ENCODE measurements around the gene PAK5.

Gene PAK5

DNA sequence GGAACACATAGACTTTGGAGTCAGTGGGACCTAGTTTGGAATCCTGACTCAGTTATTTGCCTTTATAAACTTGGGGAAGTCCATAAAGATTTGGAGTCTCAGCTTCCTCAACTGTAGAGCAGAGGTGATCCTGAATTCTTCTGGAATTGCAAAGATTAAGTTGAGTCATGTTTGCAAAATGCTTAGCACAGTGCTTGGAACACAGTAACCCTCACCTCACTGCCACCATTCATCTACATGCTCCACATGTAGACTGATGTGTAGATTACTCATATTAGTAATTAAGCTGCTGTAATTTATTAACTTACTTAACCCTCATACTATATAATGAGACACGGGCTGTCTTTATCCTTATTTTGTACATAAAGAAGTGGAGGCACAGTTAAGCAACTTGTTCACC lies 263.0 kb downstream of the PAK5 start:
- DNase-seq (ENCODE audit: low spot score), result no peak

DNA sequence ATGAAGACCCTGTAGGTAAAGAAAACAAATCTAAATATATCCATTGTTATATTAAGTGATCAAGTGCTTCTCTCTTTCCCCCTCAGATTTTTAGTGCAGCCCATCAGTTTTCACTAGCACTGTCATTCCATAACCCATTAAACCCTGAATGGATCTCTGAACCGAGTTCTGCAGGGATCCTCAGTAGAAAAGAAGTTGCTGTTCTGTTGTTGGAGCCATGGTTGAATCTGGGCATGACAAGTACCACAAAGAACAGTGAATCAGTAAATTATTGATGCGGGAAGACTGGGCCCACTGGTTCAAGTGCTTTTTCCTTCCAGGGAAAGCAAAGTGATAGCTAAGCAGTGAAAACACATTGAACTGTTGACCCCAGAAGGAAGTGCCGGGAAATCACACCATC lies 264.1 kb downstream of the PAK5 start:
- DNase-seq (ENCODE audit: low spot score), result no peak

DNA sequence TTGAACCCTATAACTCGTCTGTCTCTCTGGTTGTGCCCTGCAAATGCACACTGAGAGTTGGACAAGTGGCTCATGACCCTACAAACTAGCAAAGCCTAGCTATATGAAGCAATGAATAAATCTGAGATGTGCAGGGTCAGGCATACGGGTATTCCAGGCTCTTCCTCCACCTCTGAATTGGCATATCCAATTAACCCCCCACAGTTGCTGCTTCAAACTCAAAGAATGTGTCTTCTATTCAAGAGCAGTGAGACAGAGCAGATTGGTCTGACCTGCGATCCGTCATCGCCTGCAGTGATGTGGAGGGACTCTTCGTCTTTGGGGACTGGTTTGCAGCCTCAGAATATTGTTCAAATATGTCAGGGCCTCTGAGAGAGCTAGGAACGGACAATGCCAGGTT lies 264.7 kb downstream of the PAK5 start:
- no peak for DNase-seq (ENCODE audit: low spot score)

DNA sequence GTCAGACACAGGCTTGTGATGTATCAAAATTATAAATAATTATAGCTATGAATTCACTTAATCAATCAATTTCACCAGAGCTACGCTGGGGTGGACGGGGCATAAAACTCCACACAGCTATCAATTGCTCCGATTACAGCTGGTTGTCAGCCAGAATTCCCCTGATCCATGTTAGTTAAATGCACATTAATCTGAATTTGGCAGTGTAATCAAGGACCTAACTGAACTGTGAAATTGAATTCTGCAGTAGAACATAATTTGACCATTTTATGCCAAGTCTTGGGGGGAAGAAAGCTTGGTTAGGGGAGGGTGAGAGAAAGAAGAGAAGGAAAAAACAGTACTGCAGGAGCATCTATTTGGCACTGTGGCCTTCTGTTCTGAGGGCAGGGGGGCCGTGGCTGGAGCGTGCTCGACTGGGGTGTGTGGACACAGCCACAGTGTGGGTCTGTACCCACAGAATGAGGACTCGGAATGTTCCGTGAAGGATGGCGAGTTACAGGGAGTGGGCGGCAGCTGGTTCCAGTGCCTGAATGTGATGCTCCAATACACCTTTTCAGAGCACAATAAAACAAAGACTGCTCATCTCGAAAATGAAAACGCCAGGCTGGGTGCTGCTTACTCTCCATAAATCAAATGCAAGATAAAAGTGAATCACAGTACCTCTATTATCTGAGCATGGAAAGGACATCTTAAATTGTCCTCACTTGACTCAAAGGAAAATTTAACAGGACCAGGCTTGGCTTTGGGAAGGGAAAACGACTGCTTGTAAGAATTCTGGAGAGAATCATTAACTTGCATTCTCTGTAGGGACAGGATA lies 265.3 kb downstream of the PAK5 start:
- DNase-seq (ENCODE audit: low spot score), result no peak

DNA sequence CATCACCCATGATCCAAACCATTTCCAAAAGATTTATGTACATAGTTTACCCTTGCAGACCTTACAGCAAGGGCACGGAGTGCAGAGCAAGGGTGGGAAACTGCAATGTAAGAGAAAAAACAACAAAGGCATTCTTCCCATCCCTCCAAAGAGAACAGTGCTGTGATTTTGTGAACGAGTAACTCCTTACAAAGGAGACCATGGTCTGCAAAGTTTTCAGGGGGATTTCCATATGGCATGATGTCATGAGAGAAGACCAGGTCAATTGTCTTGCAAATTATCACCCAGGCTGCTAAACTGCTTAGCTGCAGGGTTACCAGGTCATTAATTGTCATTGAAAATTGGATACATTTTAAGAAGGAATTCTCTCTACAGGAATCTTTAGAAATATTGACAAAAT lies 266.2 kb downstream of the PAK5 start:
- no peak for DNase-seq (ENCODE audit: low spot score)

DNA sequence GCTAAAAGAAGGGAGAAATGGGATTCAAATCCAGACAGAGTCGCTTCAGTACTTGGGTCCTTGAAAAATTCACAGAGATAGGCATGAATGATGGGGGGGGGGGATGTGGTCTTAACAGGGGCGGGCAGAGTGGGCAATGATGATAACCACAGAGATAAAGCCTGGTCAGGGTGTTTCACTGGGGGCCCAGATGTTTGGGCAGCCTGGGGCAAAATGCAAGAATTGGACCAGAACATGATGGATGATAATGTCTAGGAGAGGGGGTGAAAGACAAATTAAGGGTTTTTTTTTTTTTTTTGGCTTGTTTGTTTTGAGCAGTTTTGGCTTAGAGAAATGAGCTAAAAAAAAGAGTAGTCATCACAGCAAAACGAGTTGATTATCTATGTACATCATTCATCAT lies 267.1 kb downstream of the PAK5 start:
- no peak for DNase-seq (ENCODE audit: low spot score)

DNA sequence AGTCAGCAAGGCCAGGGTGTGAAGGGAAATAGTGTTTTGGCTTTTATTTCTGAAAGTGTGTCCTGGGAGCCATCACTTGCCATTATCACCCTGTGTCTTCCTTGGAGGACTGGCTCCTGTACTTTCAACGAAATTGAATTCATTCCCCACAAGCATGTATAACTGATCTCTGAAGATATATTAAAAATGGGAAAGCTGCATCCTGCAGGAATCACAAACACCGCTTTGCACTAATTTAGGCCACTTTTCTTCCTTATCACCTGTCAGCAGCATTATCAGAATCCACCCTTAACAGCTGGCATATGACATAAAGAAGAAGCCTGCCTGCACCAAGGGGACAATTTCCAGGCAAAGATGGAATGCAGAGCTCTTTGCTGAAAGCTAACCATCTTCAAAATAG lies 268.3 kb downstream of the PAK5 start:
- no peak for DNase-seq (ENCODE audit: low spot score)

DNA sequence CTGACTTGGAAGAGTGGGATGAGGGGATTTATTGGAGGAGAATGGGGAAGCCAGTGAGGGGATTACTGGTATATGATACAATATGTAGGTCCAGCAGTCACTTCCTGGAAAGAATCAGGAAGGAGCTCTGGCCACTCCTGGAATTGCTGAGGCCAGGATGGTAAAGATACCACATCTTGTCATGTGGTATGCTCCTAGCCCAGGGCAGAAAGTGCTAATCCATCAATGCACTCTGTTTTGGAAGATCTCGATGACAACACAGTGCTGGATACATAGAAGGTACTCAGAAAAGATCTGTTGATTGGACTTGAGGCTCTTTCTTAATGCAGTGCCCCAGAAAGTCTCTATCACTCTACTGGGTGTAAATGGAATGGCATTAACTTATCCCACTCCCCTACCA lies 271.9 kb downstream of the PAK5 start:
- DNase-seq (ENCODE audit: low spot score), result no peak

DNA sequence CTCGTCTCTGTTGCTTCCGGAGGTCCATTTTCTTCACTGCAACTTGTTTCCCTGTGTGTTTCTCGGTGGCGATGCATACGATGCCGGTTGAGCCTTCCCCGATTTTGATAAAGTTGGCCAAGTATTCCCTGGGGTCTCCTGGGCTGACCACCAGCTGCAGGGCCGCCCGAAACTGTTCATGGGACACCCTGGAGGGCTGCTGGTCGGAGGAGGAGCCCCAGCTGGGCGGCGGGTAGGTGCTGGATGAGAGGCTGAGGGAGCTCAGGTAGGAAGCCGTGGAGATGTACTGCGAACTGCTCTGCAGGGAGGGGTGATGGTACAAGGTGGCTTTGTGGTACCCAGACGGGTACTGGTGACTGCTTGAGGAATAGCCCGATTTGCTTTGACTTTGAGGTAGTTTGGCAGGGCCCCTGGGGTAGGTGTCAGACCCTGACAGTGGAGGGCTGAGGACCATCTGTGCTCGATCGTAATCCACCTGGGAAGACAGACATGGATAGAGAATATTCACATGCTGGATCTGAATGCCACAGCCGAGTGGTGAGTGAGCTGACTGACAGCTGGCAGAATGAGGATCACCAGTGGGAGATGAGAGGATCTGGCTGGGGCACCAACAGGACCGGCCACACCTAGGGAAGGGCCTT lies 272.8 kb downstream of the PAK5 start:
- DNase-seq (ENCODE audit: low spot score), result no peak

DNA sequence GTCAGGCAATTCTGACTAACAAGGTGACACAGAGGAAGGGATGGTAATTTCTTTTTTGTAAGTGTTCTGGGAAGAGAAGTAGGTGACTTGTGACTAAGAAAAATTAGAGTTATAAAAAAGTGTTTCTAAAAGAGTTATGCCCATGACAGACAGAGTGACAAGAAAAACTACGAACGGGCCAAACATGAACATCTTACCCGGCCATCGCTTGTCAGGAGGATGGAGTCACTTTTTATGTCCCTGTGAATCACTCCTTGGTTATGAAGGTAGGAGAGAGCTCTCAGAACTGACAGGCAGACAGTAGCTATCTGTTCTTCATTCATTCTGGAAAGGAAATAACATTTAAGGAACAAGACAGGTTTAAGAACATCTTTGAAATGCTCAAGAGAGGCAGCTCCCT lies 281.5 kb downstream of the PAK5 start:
- no peak for DNase-seq (ENCODE audit: low spot score)

DNA sequence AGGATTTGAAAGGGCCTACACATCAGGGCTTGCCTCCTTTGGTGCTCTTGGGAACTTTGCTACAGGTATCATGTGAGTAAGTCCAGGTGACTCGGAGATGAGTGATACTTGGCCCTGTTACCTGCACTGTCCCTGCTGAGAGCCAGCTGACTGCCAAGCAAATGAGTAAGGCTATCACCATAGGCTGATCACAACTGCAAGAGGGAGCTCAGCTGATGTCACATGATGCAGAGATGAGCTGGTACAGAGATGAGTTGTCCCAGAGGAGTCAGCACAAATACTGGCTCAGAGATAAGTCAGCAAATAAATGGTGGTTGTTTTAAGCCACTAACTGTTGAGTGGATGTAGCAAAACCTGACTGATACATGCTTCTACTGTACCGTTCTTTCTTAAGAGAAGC lies 283.1 kb downstream of the PAK5 start:
- no peak for DNase-seq (ENCODE audit: low spot score)

DNA sequence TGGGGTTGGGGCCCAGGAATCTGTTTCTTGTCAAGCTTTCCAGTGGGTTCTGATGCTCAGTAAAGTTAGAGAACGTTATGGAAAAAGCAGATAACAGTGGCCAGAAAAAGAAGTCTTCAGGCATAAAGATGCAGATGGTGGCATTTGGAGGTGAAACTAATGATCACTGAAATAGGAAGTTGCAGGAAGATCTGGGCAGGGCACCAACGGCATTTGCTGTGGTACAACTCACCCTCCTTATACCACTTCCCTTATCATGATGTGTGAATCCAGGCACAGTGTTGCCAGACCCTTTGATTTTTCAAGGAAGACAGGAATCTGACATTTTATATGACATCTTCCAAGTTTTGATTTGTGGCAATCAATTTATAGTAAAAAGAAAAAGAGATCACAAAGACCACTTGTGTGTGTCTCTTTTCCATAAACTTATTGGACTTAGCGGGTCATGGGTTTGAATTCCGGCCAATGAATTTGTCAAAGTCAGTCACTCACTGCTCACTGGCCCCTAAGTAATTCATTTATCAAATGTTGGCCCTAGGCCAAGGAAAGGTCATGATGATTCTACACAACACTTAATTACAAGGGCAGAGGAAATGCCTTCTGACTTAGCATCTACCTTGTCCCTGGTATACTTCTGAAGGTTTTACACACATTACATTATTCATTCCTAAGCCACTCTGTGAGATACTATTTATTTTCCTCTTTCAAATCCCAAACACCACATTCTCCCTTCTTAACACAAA lies 286.9 kb downstream of the PAK5 start:
- no peak for DNase-seq (ENCODE audit: low spot score)

DNA sequence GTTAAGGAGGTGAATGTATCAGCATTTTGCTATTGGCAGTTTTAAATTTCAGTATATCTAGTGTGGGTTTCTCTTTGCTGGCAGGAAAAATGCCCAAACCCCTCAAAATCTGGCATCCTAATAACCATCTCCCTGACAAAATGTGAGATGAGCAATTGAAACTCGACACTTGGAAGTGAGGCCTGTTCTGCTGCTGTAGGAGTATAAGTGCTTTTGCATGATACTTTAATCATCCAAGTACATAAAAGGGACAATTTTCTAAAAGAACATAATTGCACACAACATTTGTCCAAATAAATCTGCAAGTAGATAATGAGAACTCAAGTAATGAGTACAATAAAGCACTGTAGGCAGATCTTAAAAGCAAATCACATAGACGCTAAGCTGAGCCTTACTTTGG lies 288.0 kb downstream of the PAK5 start:
- no peak for DNase-seq (ENCODE audit: low spot score)

DNA sequence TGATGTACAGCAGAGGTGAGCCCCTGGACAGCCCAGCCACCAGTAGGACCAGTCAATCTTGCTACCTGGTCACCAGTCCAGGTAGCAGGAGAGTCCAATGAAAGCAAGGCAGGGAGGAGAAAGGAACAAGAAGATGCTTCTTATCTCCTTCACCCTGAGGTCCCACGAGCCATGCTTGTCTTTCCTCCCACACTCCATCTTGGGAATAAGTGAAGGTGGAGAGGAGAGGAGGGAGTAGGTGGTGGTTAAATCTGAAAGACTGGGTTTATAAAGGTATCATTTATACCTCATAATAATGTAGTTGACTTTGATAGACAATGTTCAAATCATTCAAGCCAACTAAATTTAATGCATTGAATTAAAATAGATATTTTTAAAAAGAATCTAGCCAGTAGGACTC lies 288.6 kb downstream of the PAK5 start:
- no peak for DNase-seq (ENCODE audit: low spot score)

DNA sequence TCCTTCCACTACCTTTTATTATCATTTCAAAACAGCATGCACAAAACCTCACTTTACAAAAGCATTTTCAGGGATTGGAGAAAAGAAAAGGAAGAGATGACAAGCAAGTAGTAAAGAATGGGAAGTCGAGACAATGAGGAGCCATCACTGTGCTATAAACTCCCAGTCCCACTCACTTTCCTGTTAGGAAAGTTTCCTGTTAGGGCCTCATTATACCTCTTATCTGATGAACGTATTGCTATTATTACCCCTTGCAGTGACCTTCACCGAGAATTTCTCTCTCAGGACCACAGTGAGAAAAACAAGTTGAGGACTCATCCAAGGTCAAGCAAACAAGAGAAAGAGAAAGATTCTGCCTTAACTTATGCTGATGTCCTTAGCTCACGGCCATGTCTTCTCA lies 295.7 kb downstream of the PAK5 start:
- no peak for DNase-seq (ENCODE audit: low spot score)

DNA sequence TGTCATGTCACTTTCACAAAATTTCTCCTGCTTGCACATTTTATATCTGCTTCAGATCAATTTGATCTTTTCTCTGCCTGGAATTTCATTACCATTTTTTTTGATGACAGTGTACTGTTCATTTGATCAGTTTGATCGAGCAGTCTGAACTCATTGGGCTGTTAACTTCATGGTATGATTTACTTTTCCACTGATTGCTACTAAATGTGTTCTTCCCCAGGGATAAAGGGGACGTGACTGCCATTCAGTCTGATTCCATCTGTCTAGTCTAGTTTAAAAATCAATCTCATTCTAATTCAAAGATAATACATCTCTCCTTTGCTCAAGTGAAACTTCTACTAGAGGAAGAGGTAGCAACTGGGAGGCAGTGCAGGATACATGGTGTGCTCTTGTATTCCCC lies 303.4 kb downstream of the PAK5 start:
- no peak for DNase-seq (ENCODE audit: low spot score)

DNA sequence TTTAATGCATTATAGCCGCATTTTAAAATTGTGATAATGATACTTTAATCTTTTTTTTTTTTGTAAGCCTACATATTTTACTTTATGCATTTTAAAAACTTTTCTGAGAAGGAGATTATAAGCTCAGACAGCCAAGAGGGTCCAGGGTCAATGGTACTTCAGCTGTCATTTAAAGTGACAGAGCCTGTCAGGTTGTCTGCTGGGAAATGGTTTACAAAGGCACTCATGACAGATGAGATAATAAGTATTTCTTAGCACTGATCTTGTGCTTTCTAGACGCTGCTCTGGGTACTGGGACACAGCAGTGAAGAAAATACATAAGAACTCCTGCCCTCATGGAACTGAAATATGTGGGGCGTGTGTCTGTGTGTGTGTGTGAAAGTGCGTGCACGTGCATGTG lies 304.9 kb downstream of the PAK5 start:
- DNase-seq (ENCODE audit: low spot score), result no peak

DNA sequence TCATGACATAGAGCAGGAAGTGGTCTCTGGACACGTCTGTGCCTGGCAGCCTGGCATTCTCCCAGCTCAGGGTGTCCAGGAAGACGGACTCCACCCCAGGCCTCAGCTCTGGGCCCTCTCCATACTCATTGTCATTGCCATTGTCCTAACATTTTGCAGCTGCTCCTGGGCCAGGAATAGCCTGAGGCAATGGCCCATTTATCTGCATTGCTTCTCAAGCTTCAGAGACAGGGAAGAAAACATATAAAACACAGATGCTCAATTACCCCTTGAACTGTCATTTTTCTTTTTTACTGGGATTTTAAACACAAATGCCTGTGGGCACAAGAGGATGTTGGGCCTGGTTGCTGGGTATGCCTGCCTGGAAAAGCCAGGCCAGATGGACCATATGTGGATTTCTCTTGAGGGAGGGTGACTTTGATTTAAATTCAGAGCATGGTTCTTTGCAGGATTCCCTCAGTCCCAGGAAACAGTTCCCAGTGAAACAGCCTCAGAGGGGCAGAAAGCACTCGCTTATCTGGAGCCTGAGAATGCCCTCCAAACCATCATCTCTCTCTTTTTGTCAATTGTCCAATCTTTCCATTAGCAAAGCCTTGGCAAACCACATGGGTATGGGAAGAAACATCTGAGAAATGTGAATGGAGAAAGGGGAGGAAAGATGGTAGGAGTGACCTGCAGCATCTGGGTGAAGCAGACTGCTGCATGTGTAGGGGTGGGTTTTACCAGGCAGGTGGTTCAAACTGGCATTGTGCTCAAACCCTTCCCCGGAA lies 306.6 kb downstream of the PAK5 start:
- no peak for DNase-seq (ENCODE audit: low spot score)

DNA sequence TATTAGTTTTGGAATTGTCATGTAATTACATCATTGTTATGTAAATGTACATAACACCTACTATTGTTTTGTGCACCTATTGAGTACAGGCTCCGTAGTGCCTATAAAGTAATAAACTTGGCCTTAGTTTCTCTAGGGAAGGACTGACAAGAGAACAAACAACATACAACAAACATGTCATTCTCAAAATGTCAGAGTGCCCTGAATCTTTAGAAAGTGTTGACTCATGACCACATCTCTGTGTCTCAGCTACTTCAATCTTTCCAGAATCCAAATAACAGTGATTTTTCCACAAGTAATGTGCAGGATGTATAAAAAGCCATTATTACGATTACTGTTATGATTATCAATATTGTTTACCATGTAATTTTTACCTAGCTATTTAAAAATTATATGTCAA lies 307.3 kb downstream of the PAK5 start:
- DNase-seq (ENCODE audit: low spot score), result no peak

DNA sequence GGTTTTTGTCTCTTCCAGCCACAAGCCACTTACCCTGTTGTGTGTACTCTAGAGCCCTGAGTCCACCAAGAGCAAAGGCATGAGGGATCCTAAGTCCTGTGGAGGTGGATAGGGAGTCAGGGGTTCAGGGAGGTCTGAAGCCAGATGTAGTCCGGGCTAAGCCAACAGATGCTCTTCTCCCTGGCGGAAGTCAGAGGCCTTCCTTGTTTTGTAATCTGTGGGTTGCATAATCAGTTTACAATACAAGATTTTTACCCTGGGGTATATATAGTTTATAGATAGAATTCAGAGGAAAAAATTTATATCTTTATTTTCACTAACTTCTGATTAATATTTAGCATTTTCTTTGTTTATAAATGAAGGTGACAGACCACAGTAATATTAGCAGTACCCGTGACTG lies 315.2 kb downstream of the PAK5 start:
- DNase-seq (ENCODE audit: low spot score), result no peak

DNA sequence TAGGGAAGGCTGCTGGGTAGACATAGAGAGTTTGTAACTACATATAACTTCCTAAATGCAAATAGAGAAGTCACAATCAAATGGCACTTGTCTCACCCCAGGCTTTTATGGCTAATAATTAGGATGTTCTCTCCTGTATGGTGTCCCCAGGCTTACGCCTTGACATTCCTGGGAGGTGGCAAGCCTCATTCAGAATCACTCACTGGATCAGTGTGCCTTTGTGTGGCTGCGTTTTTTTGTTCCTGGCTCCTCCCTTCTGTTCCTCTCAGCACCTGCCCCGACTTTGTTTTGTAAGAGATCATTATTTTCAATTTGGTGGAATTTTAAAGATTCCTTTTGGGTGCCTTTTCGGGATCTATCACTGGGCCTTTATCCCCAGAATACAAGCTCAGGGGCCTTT lies 318.8 kb downstream of the PAK5 start:
- no peak for DNase-seq (ENCODE audit: low spot score)

DNA sequence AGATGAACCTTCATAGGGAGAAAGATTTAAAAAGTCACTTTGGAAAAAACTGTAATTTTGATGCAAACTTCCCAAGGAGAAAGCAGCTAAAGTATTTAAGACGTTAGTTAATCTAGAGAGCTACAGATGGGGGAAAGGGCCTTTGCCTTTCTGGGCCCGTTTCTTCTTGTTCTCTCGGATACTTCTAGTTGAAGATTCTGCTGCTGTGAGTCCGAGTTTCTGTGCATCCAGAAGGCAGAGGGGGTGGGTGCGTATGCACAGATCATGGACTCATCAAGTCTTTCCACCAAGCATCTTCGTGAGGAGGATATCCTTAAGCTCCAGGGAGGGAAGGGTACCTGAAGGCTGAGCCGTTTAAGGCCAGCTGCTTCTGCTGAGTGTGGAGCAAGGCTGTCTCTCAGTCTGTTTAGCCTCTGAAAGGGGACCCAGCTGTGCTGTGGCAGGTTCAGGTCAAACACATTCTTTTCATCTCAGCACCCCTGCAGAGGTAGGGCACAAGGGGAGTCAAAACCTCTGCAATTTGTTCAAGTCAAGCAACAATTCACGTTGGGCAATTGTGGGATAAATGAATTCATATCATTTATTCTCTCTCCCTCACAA lies 320.2 kb downstream of the PAK5 start:
- no peak for DNase-seq (ENCODE audit: low spot score)
